ENCODE measurements around the gene SYT1. TPM values are rescaled to one million over a fixed set of nuclear protein-coding genes. Genes with fewer than 3 reads are reported as not detected.

The SYT1 gene
- total RNA-seq, 4 donors from 2014 or later = 1.1 to 3.7 (median 1.9) TPM

GRCh38 chr12:79200176-79200575 is 335.6 kb downstream of the SYT1 start:
- TF ChIP-seq CTCF (IDR thresholded peaks at IDR 0.05; ENCODE audit: low read depth) = no peak

- TF ChIP-seq CTCF (IDR thresholded peaks at IDR 0.05; ENCODE audit: low read depth) = no peak
Measured at GRCh38 chr12:79203058-79203647, 338.6 kb downstream of the SYT1 start.

- TF ChIP-seq CTCF (IDR thresholded peaks at IDR 0.05; ENCODE audit: low read depth) = no peak
Measured at GRCh38 chr12:79206871-79207270, 342.3 kb downstream of the SYT1 start.

GRCh38 chr12:79217306-79217705 is 352.7 kb downstream of the SYT1 start:
- TF ChIP-seq CTCF (IDR thresholded peaks at IDR 0.05; ENCODE audit: low read depth) = no peak

- no peak for TF ChIP-seq CTCF (IDR thresholded peaks at IDR 0.05; ENCODE audit: low read depth)
Measured at GRCh38 chr12:79223210-79223609, 358.6 kb downstream of the SYT1 start.

GRCh38 chr12:79223761-79224160 is 359.2 kb downstream of the SYT1 start:
- TF ChIP-seq CTCF (IDR thresholded peaks at IDR 0.05; ENCODE audit: low read depth) = no peak

GRCh38 chr12:79227091-79227490 is 362.5 kb downstream of the SYT1 start:
- no peak for TF ChIP-seq CTCF (IDR thresholded peaks at IDR 0.05; ENCODE audit: low read depth)
